Esophagus muscularis mucosa (tissue), 4 donors: ENCODE data around the gene PCK1. TPM values are rescaled to one million over a fixed set of nuclear protein-coding genes. Genes with fewer than 3 reads are reported as not detected.

ENCODE experiments used
- DNase-seq: peaks from one replicate; pipeline ENCODE4 v3.0.0-alpha.2; 2017; ENCODE audit errors: extremely low spot score
- H3K27ac ChIP-seq, 4 donors: fragments of 200-600 bp; sonication (generic); replicated peaks in 1 of 4; 1 replicate in 3 of 4; 2 replicates in 1 of 4; pipeline ENCODE4 v1.5.1; 2016 to 2019; ENCODE audit warnings: mild to moderate bottlenecking in 1 of 4
- H3K27me3 ChIP-seq, 4 donors: fragments of 200-600 bp; sonication (generic); one replicate each; pipeline versions ENCODE4 v1.5.1 to v1.6.0; 2016 to 2019
- H3K36me3 ChIP-seq, 4 donors: fragments of 200-600 bp; sonication (generic); one replicate each; pipeline ENCODE4 v1.5.1; 2016 to 2019
- H3K4me1 ChIP-seq, 4 donors: fragments of 200-600 bp; sonication (generic); one replicate each; pipeline ENCODE4 v1.5.1; 2016 to 2019
- H3K4me3 ChIP-seq, 4 donors: fragments of 200-600 bp; sonication (generic); 1 replicate in 2 of 4; 2 replicates in 2 of 4; pipeline ENCODE4 v1.5.1; 2016 to 2019; ENCODE audit warnings: mild to moderate bottlenecking in 4 of 4, moderate library complexity in 1 of 4
- H3K9me3 ChIP-seq, 4 donors: fragments of 200-600 bp; sonication (generic); 1 replicate in 3 of 4; 2 replicates in 1 of 4; pipeline ENCODE4 v1.5.1; 2016 to 2019
- CTCF ChIP-seq, 3 experiments: fragments of 200-600 bp in 2 of 3; fragments of 450-650 bp in 1 of 3; sonication (generic) in 2 of 3; IDR thresholded peaks; one replicate each; pipeline ENCODE4 v1.5.1; 2017 to 2019; ENCODE audit warnings: antibody characterized with exemption in 3 of 3, mild to moderate bottlenecking in 2 of 3, moderate library complexity in 1 of 3
- EP300 ChIP-seq: sonication (generic); formaldehyde crosslinking; IDR thresholded peaks from one replicate; pipeline ENCODE4 v1.6.1; 2017; ENCODE audit warnings: antibody characterized with exemption
- POLR2A ChIP-seq: fragments of 450-650 bp; IDR thresholded peaks from one replicate; pipeline ENCODE4 v1.6.1; 2017; ENCODE audit warnings: antibody characterized with exemption, moderate library complexity, mild to moderate bottlenecking, low read depth
- POLR2AphosphoS5 ChIP-seq, 2 donors: sonication (generic); formaldehyde crosslinking; IDR thresholded peaks; one replicate each; pipeline ENCODE4 v1.6.1; 2017; ENCODE audit warnings: antibody characterized with exemption in 2 of 2
- WGBS: methylation state at CpG from one replicate; pipeline ENCODE4 v1.1.5; 2018; 5-methylcytosine and 5-hydroxymethylcytosine counted together
- intact Hi-C: fragments of 100-400 bp; cut with DNase I; formaldehyde crosslinking; loops from one replicate; pipeline ENCODE4 v1.15.1; 2023
- total RNA-seq, 4 donors: library from RNA; depleted of rRNA; stranded (reverse); fragments of >200 nt; gene quantifications; one replicate each; pipeline versions ENCODE4 v1.1.0 to v1.2.1, GENCODE V29; 2016

The PCK1 gene
- total RNA-seq, 4 donors from 2014 or later: under 0.01 to 0.63 (median 0.06) TPM; not detected in 1

GRCh38 chr20:57567471-57568079 is 6.7 kb downstream of the PCK1 start:
- no peaks in the 10 kb centered on the region for H3K9me3 ChIP-seq
- no peak for TF ChIP-seq EP300
- no peak for TF ChIP-seq CTCF (IDR thresholded peaks at IDR 0.05)
- TF ChIP-seq POLR2AphosphoS5 (IDR thresholded peaks at IDR 0.05): no peak
- no peak for TF ChIP-seq POLR2A
- no peaks in the 10 kb centered on the region for H3K36me3 ChIP-seq
- intact Hi-C loops: no loop called here
- no peak overlapping the region for H3K4me3 ChIP-seq
- WGBS: 92% methylated on average over 9 of the region's 9 CpGs
- no peak overlapping the region for H3K27ac ChIP-seq
- H3K4me1 ChIP-seq: no peaks in the 10 kb centered on the region
- peaks cover 0 to 20% (median 0%) of the 10 kb centered on the region in 4 donors for H3K27me3 ChIP-seq
- no peak for DNase-seq

GRCh38 chr20:57568088-57568896 is 7.4 kb downstream of the PCK1 start:
- H3K27me3 ChIP-seq: peaks cover 0 to 20% (median 0%) of the 10 kb centered on the region in 4 donors
- no peak overlapping the region for H3K4me3 ChIP-seq
- H3K36me3 ChIP-seq: no peaks in the 10 kb centered on the region
- no peaks in the 10 kb centered on the region for H3K9me3 ChIP-seq
- 81% methylated on average over 13 of the region's 13 CpGs for WGBS
- intact Hi-C loops: no loop called here
- H3K27ac ChIP-seq: no peak overlapping the region
- no peak for DNase-seq
- TF ChIP-seq CTCF (IDR thresholded peaks at IDR 0.05) (no peak), EP300 (no peak), POLR2A (no peak), POLR2AphosphoS5 (IDR thresholded peaks at IDR 0.05) (no peak)
- H3K4me1 ChIP-seq: no peaks in the 10 kb centered on the region

GRCh38 chr20:57568960-57569359 is 8.1 kb downstream of the PCK1 start:
- TF ChIP-seq EP300 (no peak), POLR2A (no peak)
- no peak overlapping the region for H3K27ac ChIP-seq
- H3K9me3 ChIP-seq: no peaks in the 10 kb centered on the region
- H3K36me3 ChIP-seq: no peaks in the 10 kb centered on the region
- 84% methylated on average over 12 of the region's 12 CpGs for WGBS
- peaks cover 0 to 22% (median 0%) of the 10 kb centered on the region in 4 donors for H3K27me3 ChIP-seq
- intact Hi-C loops: no loop called here
- DNase-seq: no peak
- no peak overlapping the region for H3K4me3 ChIP-seq
- no peaks in the 10 kb centered on the region for H3K4me1 ChIP-seq

- H3K9me3 ChIP-seq: no peaks in the 10 kb centered on the region
- H3K27me3 ChIP-seq: peaks cover 0 to 24% (median 0%) of the 10 kb centered on the region in 4 donors
- TF ChIP-seq POLR2AphosphoS5 (IDR thresholded peaks at IDR 0.05) (no peak), EP300 (no peak)
- no peak overlapping the region for H3K4me3 ChIP-seq
- 77% methylated on average over 14 of the region's 20 CpGs for WGBS
- intact Hi-C loops: no loop called here
- no peaks in the 10 kb centered on the region for H3K4me1 ChIP-seq
- DNase-seq: no peak
- H3K27ac ChIP-seq: no peak overlapping the region
- no peaks in the 10 kb centered on the region for H3K36me3 ChIP-seq
Measured at GRCh38 chr20:57570145-57570850, 9.4 kb downstream of the PCK1 start.

GRCh38 chr20:57570920-57571319 is 10.0 kb downstream of the PCK1 start:
- intact Hi-C loops: no loop called here
- no peak for TF ChIP-seq CTCF (IDR thresholded peaks at IDR 0.05)
- TF ChIP-seq POLR2A: no peak
- no peak for TF ChIP-seq EP300
- TF ChIP-seq POLR2AphosphoS5 (IDR thresholded peaks at IDR 0.05): no peak
- no peak for DNase-seq
- Histone ChIP-seq H3K36me3 (no peaks in the 10 kb centered on the region), H3K4me3 (no peak overlapping the region), H3K27ac (no peak overlapping the region), H3K27me3 (peaks cover 0 to 24% (median 0%) of the 10 kb centered on the region in 4 donors), H3K4me1 (no peaks in the 10 kb centered on the region), H3K9me3 (no peaks in the 10 kb centered on the region)
- 57% methylated on average over 8 of the region's 8 CpGs for WGBS
